Activated B cell treated with CpG ODN at 0.5 μM for 24 hours (primary cell): Measurements from ENCODE around the gene VEGFD. TPM values are rescaled to one million over a fixed set of nuclear protein-coding genes. Genes with fewer than 3 reads are reported as not detected.

ENCODE experiments used
- ATAC-seq: fragments of 200-7000 bp; cut with Tn5 transposase; one replicate; pipeline ENCODE4 v1.10.0; 2021; ENCODE audit warnings: low read depth, mild to moderate bottlenecking, moderate library complexity
- CTCF ChIA-PET: fragments of 350-600 bp; sonication (Branson Sonifier 250); formaldehyde crosslinking; loops from one replicate; lab custom pipeline; 2021; ENCODE audit warnings: antibody characterized with exemption; lab: Charles Lee
- POLR2A ChIA-PET: fragments of 350-600 bp; sonication (Branson Sonifier 250); formaldehyde crosslinking; loops from one replicate; lab custom pipeline; 2021; ENCODE audit warnings: antibody characterized with exemption; lab: Charles Lee
- DNase-seq: peaks from one replicate; pipeline ENCODE4 v3.0.0; 2022
- H3K27ac Mint-ChIP-seq: one replicate; pipeline ENCODE4 v1.8.0; 2020; ENCODE audit warnings: mixed read lengths
- H3K27me3 Mint-ChIP-seq: one replicate; pipeline ENCODE4 v1.8.0; 2021; ENCODE audit warnings: mixed read lengths
- H3K36me3 Mint-ChIP-seq: one replicate; pipeline ENCODE4 v1.8.0; 2021; ENCODE audit warnings: low read depth, mixed read lengths
- H3K4me1 Mint-ChIP-seq: one replicate; pipeline ENCODE4 v1.8.0; 2021; ENCODE audit warnings: mixed read lengths
- H3K4me3 Mint-ChIP-seq: one replicate; pipeline ENCODE4 v1.8.0; 2020; ENCODE audit warnings: mild to moderate bottlenecking, mixed read lengths
- H3K9me3 Mint-ChIP-seq: one replicate; pipeline ENCODE4 v1.8.0; 2020; ENCODE audit warnings: mixed read lengths
- CTCF ChIP-seq: fragments of 200-600 bp; IDR thresholded peaks from one replicate; pipeline ENCODE4 v1.8.0; 2022; ENCODE audit warnings: antibody characterized with exemption, mild to moderate bottlenecking
- intact Hi-C: fragments of 100-400 bp; cut with micrococcal nuclease; formaldehyde crosslinking; loops from one replicate; pipeline ENCODE4 v1.15.1; 2024
- total RNA-seq: library from RNA; stranded (reverse); gene quantifications from 2 replicates; pipeline ENCODE4 v1.2.3, GENCODE V29; 2022

The VEGFD gene
- total RNA-seq, 1 donor from 2014 or later: not detected

DNA sequence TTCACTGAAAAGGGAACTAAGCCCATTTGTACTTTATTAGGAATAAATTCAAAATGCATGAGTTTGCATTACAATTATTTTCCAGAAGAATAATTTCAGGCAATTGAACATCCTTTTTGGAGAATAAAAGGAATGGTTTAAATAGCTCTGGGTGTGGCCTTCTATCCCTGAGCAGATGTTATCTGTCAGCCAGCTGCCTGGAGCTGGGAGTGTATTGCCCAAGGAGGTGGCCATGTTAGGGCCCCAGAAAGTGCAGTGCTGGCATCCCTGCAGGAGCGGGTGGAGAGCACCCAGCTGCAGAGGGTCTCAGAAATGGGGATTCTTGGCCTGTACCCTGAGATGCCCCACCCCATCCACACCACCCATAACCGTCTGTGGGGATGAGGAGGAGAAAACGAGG, 21.6 kb upstream of the VEGFD start:
- Mint-ChIP-seq H3K36me3 (no peaks in the 10 kb centered on the region), H3K27ac (no peak overlapping the region), H3K27me3 (no peaks in the 10 kb centered on the region), H3K4me3 (no peak overlapping the region), H3K9me3 (no peaks in the 10 kb centered on the region), H3K4me1 (no peaks in the 10 kb centered on the region)
- TF ChIP-seq CTCF: no peak
- DNase-seq (no peak), ATAC-seq (no peak)
- ChIA-PET CTCF (no interaction called here), POLR2A (no interaction called here)
- intact Hi-C loops: no loop called here

DNA sequence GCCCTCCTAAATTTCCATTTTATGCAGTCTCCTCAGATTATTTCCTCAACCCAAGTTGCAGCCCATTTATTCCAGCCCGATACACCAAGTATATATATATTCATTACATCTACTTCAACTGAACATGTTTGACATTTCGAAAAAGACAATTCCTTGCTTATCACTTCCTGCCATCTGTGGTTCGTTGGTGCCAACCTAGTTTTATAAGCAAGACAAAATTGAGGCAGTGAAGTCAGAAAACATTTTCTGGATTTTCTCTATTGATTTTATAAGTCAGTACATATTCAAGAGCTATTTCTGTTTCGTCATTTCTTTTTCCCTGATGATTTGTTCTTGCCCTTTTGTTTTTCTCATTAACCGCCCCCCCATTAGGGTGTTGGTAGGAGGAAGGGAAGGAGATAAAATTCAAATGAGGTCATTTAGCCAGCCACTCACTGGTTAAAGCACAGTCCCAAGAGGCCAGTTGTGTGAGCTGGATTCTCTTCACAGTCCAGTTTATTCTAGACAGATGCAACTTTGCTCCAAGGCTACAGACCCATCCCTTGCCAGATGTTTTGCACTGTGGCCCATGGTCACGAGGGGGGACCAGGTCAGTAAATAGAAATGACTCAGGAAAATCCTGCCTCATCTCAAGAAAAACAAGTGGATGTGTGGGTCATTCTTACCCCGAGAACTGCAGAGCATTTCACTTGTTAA, 20.3 kb upstream of the VEGFD start:
- CTCF ChIA-PET: no interaction called here
- no peaks in the 10 kb centered on the region for H3K36me3 Mint-ChIP-seq
- DNase-seq (no peak), ATAC-seq (no peak)
- TF ChIP-seq CTCF: no peak
- POLR2A ChIA-PET: no interaction called here
- no peaks in the 10 kb centered on the region for H3K27me3 Mint-ChIP-seq
- H3K9me3 Mint-ChIP-seq: no peaks in the 10 kb centered on the region
- no peaks in the 10 kb centered on the region for H3K4me1 Mint-ChIP-seq
- no peak overlapping the region for H3K27ac Mint-ChIP-seq
- intact Hi-C loops: no loop called here
- no peak overlapping the region for H3K4me3 Mint-ChIP-seq

DNA sequence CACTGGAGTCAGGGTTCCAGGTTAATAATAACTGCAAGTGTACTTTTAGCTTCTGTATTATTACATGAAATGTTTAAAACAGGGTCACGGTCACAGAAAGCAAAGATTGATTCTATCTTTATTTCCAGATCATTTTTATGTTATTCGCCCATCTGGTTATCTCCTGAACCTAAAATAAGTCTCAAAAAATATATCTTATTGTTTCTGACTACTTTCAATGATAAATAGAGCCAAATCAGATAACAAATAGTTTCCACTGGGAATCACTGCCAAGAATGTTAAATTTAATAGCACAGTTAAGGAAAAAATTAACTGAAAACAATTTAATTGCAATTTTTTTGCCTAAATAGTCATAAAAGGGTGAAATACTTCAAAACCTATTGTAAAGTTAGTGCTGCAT, 17.2 kb upstream of the VEGFD start:
- no peaks in the 10 kb centered on the region for H3K4me1 Mint-ChIP-seq
- H3K4me3 Mint-ChIP-seq: no peak overlapping the region
- no peak overlapping the region for H3K27ac Mint-ChIP-seq
- ChIA-PET POLR2A (no interaction called here), CTCF (no interaction called here)
- H3K9me3 Mint-ChIP-seq: no peaks in the 10 kb centered on the region
- H3K27me3 Mint-ChIP-seq: no peaks in the 10 kb centered on the region
- ATAC-seq: no peak
- no peak for TF ChIP-seq CTCF
- no peak for DNase-seq
- intact Hi-C loops: no loop called here
- no peaks in the 10 kb centered on the region for H3K36me3 Mint-ChIP-seq

DNA sequence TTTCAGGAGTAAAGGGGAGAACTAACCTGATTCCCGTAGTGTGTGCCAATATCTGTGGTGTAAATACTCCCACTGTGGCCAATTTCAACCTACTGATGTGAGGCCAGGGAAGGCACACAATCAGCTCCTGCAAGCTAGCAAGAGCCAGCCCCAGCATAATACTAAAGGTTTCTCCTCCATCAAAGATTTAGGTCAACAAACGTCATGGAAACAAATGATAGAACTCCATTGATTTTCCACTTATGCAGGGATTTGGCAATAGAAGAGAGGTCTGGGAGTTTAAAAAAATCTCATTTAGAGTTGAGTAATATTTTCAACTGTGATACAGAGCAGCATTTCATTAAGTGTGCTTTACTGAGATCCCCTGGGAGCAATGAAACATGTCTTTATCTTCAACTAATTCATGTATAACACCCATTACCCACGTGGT, 15.8 kb upstream of the VEGFD start:
- Mint-ChIP-seq H3K9me3 (no peaks in the 10 kb centered on the region), H3K4me3 (no peak overlapping the region), H3K27me3 (no peaks in the 10 kb centered on the region), H3K4me1 (no peaks in the 10 kb centered on the region), H3K27ac (no peak overlapping the region), H3K36me3 (no peaks in the 10 kb centered on the region)
- no peak for DNase-seq
- no peak for TF ChIP-seq CTCF
- CTCF ChIA-PET: no interaction called here
- POLR2A ChIA-PET: no interaction called here
- no peak for ATAC-seq
- intact Hi-C loops: no loop called here

DNA sequence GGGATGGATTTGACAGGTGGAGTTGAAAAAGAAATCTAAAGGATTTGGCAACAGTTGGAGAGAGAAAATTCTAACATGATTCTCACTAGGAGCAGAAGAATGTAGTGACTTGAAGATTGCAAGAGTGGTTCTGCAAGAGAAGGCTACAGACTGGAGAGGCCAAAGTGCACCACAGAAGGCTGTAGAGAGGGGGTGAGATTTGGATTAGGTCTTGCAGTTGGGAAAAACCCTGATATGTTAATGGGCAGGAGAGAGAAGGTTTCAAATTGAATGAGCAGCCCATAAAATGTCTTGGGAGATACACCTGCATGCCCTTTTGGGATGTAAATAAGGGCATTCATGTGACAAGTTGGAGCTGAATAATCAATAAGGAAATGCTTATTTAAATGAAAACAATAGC, 14.7 kb upstream of the VEGFD start:
- TF ChIP-seq CTCF: no peak
- DNase-seq (no peak), ATAC-seq (no peak)
- ChIA-PET POLR2A (no interaction called here), CTCF (no interaction called here)
- no peaks in the 10 kb centered on the region for H3K36me3 Mint-ChIP-seq
- no peaks in the 10 kb centered on the region for H3K27me3 Mint-ChIP-seq
- no peaks in the 10 kb centered on the region for H3K9me3 Mint-ChIP-seq
- H3K4me1 Mint-ChIP-seq: no peaks in the 10 kb centered on the region
- H3K4me3 Mint-ChIP-seq: no peak overlapping the region
- intact Hi-C loops: no loop called here
- no peak overlapping the region for H3K27ac Mint-ChIP-seq
